Subcutaneous adipose tissue (tissue), 4 donors: ENCODE measurements around the gene ERN1. TPM values are rescaled to one million over a fixed set of nuclear protein-coding genes. Genes with fewer than 3 reads are reported as not detected.

Experiments used
- CTCF ChIP-seq: fragments of 450-650 bp; IDR thresholded peaks from one replicate; pipeline ENCODE4 v1.5.1; 2016; ENCODE audit warnings: low read depth, mild to moderate bottlenecking, control low read depth, antibody characterized with exemption, moderate library complexity
- total RNA-seq, 4 donors: library from RNA; depleted of rRNA; stranded (reverse); fragments of >200 nt; gene quantifications; one replicate each; pipeline ENCODE4 v1.1.0, GENCODE V29; 2016

Gene ERN1
- total RNA-seq: 10 to 100 TPM in 3 of 4 donors, 1 to 10 TPM in 1; 9.6 to 13.1 (median 11.7) TPM

GRCh38 chr17:64129765-64130558 is at the start of gene ERN1:
Gene ERN1 (minus strand): TSS chr17:64130144. CDS start chr17:64130029, 115 bp downstream.
- TF ChIP-seq CTCF: no peak

- TF ChIP-seq CTCF: no peak
These were observed 48.3 kb upstream of the ERN1 start for GRCh38 chr17:64178011-64178825.

- TF ChIP-seq CTCF: no peak
These were observed 47.5 kb upstream of the ERN1 start for GRCh38 chr17:64177311-64178010.

DNA sequence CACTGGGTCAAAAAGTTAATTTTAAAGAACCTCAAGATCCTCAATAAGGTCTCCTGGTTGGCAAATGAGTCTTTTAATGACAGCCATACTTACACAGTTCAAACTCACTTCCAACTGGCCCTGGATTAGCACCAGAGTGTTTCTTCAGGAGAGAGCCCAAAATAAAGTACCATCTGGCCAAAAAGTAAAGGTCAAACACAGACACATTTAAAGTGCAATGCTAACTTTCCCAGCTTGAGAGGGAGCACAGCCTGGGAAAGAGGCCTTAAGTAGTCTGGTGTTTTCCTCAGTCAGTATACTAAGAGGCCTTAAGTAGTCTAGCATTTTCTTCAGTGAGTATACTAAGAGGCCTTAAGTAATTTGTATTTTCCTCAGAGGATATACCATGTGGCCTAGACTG is 46.6 kb upstream of the ERN1 start:
- TF ChIP-seq CTCF: no peak

DNA sequence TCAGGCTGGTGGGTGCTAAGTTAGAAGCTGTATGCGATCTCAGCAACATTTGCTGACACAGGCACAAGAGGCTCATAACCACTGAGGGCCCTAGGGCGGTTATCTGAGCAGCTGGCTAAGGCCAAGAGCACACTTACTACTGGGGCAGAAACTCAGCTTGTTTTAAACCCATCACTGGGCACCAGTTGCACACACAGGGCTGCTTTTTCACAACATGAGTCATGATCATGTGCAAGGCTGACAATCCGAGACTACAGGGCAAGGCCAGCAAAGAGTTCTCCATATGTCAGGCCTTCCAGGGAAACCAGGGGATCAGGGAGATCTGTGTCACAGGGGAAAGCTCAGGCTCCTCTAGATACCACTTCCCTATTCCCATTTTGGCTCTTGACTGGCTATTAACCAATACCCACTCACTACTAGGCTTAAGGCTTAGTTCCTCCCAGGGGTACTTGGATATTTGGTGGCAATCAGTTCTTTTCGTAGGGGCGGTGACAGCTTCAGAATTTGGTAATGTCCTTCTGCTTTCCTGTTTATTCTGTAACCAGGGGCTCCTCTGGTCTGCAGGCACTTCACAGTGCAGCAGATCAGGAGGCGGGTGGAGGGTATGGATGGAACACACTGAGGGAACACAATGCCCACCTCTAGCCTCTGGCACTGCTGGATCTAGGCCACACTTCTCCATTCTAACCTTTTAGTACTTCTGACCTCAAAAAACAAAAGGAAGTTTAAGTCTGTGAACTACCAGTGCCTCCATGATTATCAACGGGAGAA is 44.9 kb upstream of the ERN1 start:
- no peak for TF ChIP-seq CTCF

GRCh38 chr17:64173646-64174045 is 43.7 kb upstream of the ERN1 start:
- TF ChIP-seq CTCF: no peak
